Measurements from ENCODE around the gene HOXA6. TPM values are rescaled to one million over a fixed set of nuclear protein-coding genes. Genes with fewer than 3 reads are reported as not detected.

HOXA6 gene
- total RNA-seq, 1 experiment from 2014 or later: not detected

DNA sequence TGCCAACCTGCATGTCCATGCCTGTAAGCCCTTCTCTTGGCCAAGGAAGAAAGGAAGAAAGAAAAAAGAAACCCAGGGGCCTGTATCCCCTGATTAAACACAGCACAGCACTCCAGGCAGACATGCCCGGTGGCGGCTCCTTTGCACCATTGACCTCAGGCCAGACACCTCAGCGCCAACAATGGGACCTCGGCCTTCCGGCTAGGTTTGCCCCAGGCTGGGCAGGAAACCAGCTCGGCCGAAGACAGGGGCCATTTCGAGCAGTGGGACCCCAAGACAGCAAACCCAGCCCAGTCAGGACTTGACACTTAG, 23.7 kb upstream of the HOXA6 start:
- no peak overlapping the region for H3K4me3 Mint-ChIP-seq
- no peak for ATAC-seq
- ChIA-PET POLR2A (no interaction called here), CTCF (interaction anchor here (1.1 to 3.7 kb wide), 2 partner anchors 8 to 10 kb away, joined by 5 to 22 read pairs; no protein-coding TSS in a partner anchor)
- peaks cover 25% of the 10 kb centered on the region for H3K4me1 Mint-ChIP-seq
- no peak for DNase-seq (ENCODE audit: low spot score)
- 0 out of 2 replicates have a peak, but pooled peaks cover 2% of the 10 kb centered on the region for H3K36me3 Mint-ChIP-seq
- H3K27me3 Mint-ChIP-seq (ENCODE audit: low read depth): peaks cover 99% of the 10 kb centered on the region
- no peaks in the 10 kb centered on the region for H3K9me3 Mint-ChIP-seq
- TF ChIP-seq, protein P1, sequence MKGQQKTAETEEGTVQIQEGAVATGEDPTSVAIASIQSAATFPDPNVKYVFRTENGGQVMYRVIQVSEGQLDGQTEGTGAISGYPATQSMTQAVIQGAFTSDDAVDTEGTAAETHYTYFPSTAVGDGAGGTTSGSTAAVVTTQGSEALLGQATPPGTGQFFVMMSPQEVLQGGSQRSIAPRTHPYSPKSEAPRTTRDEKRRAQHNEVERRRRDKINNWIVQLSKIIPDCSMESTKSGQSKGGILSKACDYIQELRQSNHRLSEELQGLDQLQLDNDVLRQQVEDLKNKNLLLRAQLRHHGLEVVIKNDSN (CRISPR knock-in tag; IDR thresholded peaks at IDR 0.05): no peak
- TF ChIP-seq, protein P2, sequence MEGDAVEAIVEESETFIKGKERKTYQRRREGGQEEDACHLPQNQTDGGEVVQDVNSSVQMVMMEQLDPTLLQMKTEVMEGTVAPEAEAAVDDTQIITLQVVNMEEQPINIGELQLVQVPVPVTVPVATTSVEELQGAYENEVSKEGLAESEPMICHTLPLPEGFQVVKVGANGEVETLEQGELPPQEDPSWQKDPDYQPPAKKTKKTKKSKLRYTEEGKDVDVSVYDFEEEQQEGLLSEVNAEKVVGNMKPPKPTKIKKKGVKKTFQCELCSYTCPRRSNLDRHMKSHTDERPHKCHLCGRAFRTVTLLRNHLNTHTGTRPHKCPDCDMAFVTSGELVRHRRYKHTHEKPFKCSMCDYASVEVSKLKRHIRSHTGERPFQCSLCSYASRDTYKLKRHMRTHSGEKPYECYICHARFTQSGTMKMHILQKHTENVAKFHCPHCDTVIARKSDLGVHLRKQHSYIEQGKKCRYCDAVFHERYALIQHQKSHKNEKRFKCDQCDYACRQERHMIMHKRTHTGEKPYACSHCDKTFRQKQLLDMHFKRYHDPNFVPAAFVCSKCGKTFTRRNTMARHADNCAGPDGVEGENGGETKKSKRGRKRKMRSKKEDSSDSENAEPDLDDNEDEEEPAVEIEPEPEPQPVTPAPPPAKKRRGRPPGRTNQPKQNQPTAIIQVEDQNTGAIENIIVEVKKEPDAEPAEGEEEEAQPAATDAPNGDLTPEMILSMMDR (IDR thresholded peaks at IDR 0.05): no peak
- TF ChIP-seq ZNF219 (CRISPR knock-in tag; IDR thresholded peaks at IDR 0.05; ENCODE audit: borderline replicate concordance): no peak
- H3K27ac Mint-ChIP-seq: no peak overlapping the region

DNA sequence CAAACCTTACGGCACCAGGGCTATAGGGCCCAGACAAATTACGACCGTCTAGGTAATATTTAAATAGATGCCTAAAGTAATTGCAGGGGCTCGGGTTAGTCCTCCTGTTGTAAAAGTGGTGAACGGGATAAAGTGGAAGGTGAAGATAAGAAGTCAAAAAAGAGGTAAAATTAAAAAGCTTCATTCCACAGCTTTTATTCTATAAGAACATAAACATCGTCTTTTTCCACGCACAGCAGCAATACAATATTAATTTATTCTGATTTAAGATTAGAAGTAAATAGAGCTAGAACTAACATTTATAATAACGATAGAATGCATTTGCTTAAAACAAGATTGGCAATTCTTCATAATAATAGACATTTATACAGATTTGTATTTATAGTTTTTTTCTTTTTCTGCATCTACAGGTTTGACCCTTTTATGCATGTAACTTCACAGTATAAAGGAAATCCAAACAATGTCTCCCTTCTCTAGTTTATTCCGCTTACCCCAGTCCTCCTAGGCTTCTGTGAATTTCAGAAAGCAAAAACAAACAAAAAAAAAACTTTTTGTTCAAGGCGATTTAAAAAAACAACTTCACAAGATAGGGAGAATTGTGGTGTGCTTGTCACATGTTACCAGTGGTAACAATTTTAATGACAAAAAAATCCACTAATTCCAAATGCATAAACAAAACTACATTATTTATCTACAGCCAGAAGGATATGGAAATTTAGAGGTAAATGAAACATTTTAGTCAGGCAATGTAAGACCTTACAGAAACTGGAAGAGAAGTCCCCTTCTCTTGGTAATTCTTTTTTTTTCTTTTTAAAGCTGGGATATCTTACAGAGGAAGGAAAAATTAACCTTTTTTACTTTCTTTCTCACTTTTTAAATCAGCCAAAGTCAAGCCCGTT, 23.1 kb upstream of the HOXA6 start:
- Mint-ChIP-seq H3K4me3 (no peak overlapping the region), H3K27ac (no peak overlapping the region), H3K9me3 (no peaks in the 10 kb centered on the region), H3K36me3 (0 out of 2 replicates have a peak, but pooled peaks cover 2% of the 10 kb centered on the region), H3K27me3 (ENCODE audit: low read depth) (peaks cover 99% of the 10 kb centered on the region), H3K4me1 (peaks cover 23% of the 10 kb centered on the region)
- ChIA-PET POLR2A (no interaction called here), CTCF (interaction anchor here (1.1 to 3.7 kb wide), 4 partner anchors 9 to 20 kb away, joined by 3 to 22 read pairs (median 5); no protein-coding TSS in a partner anchor)
- TF ChIP-seq, protein P3, sequence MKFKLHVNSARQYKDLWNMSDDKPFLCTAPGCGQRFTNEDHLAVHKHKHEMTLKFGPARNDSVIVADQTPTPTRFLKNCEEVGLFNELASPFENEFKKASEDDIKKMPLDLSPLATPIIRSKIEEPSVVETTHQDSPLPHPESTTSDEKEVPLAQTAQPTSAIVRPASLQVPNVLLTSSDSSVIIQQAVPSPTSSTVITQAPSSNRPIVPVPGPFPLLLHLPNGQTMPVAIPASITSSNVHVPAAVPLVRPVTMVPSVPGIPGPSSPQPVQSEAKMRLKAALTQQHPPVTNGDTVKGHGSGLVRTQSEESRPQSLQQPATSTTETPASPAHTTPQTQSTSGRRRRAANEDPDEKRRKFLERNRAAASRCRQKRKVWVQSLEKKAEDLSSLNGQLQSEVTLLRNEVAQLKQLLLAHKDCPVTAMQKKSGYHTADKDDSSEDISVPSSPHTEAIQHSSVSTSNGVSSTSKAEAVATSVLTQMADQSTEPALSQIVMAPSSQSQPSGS (CRISPR knock-in tag; IDR thresholded peaks at IDR 0.05; ENCODE audit: borderline replicate concordance, low read depth): no peak
- TF ChIP-seq ATF1 (CRISPR knock-in tag; IDR thresholded peaks at IDR 0.05): no peak
- no peak for TF ChIP-seq JAZF1 (CRISPR knock-in tag; IDR thresholded peaks at IDR 0.05)
- no peak for TF ChIP-seq ESRRA (CRISPR knock-in tag; IDR thresholded peaks at IDR 0.05; ENCODE audit: borderline replicate concordance)
- TF ChIP-seq TCF7 (CRISPR knock-in tag; IDR thresholded peaks at IDR 0.05; ENCODE audit: low read depth): no peak
- TF ChIP-seq NFYB (CRISPR knock-in tag; conservative IDR thresholded peaks at IDR 0.05; ENCODE audit: low read depth): no peak
- TF ChIP-seq, protein P2 (IDR thresholded peaks at IDR 0.05): no peak
- no peak for TF ChIP-seq ZNF138 (CRISPR knock-in tag; conservative IDR thresholded peaks at IDR 0.05)
- TF ChIP-seq KAT7 (CRISPR knock-in tag; IDR thresholded peaks at IDR 0.05; ENCODE audit: borderline replicate concordance): no peak
- no peak for TF ChIP-seq ZNF416 (CRISPR knock-in tag; IDR thresholded peaks at IDR 0.05)
- no peak for TF ChIP-seq RELA (CRISPR knock-in tag; IDR thresholded peaks at IDR 0.05; ENCODE audit: borderline replicate concordance)
- no peak for TF ChIP-seq JUN (CRISPR knock-in tag; IDR thresholded peaks at IDR 0.05)
- TF ChIP-seq, protein P4, sequence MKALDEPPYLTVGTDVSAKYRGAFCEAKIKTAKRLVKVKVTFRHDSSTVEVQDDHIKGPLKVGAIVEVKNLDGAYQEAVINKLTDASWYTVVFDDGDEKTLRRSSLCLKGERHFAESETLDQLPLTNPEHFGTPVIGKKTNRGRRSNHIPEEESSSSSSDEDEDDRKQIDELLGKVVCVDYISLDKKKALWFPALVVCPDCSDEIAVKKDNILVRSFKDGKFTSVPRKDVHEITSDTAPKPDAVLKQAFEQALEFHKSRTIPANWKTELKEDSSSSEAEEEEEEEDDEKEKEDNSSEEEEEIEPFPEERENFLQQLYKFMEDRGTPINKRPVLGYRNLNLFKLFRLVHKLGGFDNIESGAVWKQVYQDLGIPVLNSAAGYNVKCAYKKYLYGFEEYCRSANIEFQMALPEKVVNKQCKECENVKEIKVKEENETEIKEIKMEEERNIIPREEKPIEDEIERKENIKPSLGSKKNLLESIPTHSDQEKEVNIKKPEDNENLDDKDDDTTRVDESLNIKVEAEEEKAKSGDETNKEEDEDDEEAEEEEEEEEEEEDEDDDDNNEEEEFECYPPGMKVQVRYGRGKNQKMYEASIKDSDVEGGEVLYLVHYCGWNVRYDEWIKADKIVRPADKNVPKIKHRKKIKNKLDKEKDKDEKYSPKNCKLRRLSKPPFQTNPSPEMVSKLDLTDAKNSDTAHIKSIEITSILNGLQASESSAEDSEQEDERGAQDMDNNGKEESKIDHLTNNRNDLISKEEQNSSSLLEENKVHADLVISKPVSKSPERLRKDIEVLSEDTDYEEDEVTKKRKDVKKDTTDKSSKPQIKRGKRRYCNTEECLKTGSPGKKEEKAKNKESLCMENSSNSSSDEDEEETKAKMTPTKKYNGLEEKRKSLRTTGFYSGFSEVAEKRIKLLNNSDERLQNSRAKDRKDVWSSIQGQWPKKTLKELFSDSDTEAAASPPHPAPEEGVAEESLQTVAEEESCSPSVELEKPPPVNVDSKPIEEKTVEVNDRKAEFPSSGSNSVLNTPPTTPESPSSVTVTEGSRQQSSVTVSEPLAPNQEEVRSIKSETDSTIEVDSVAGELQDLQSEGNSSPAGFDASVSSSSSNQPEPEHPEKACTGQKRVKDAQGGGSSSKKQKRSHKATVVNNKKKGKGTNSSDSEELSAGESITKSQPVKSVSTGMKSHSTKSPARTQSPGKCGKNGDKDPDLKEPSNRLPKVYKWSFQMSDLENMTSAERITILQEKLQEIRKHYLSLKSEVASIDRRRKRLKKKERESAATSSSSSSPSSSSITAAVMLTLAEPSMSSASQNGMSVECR (CRISPR knock-in tag; IDR thresholded peaks at IDR 0.05; ENCODE audit: borderline replicate concordance): no peak
- TF ChIP-seq, protein P5, sequence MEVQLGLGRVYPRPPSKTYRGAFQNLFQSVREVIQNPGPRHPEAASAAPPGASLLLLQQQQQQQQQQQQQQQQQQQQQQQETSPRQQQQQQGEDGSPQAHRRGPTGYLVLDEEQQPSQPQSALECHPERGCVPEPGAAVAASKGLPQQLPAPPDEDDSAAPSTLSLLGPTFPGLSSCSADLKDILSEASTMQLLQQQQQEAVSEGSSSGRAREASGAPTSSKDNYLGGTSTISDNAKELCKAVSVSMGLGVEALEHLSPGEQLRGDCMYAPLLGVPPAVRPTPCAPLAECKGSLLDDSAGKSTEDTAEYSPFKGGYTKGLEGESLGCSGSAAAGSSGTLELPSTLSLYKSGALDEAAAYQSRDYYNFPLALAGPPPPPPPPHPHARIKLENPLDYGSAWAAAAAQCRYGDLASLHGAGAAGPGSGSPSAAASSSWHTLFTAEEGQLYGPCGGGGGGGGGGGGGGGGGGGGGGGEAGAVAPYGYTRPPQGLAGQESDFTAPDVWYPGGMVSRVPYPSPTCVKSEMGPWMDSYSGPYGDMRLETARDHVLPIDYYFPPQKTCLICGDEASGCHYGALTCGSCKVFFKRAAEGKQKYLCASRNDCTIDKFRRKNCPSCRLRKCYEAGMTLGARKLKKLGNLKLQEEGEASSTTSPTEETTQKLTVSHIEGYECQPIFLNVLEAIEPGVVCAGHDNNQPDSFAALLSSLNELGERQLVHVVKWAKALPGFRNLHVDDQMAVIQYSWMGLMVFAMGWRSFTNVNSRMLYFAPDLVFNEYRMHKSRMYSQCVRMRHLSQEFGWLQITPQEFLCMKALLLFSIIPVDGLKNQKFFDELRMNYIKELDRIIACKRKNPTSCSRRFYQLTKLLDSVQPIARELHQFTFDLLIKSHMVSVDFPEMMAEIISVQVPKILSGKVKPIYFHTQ (CRISPR knock-in tag; IDR thresholded peaks at IDR 0.05): no peak
- no peak for DNase-seq (ENCODE audit: low spot score)
- no peak for ATAC-seq
